PC-3 (cell line): Measurements from ENCODE around the gene GOLGA1. TPM values are rescaled to one million over a fixed set of nuclear protein-coding genes. Genes with fewer than 3 reads are reported as not detected.
"Not testable (repeated sequence)": the region's sequence is repeated elsewhere in the genome, so short reads cannot be mapped to it uniquely, and the experiment has no call there.

Experiments used
- ATAC-seq: fragments of 200-7000 bp; cut with Tn5 transposase; 2 replicates; pipeline ENCODE4 v1.9.1; 2020; ENCODE audit warnings: mild to moderate bottlenecking, moderate library complexity
- BruUV-seq: library from RNA; stranded (reverse); fragments of 400-500 nt; replicated peaks from 2 replicates; lab custom pipeline; 2021; lab: Mats Ljungman, UMichigan
- CTCF ChIA-PET: fragments of 300-600 bp; sonication (Branson Sonifier 250); formaldehyde crosslinking; loops from one replicate; lab custom pipeline; 2022; ENCODE audit warnings: antibody characterized with exemption; lab: Charles Lee
- POLR2A ChIA-PET: fragments of 300-600 bp; sonication (Branson Sonifier 250); formaldehyde crosslinking; loops from one replicate; lab custom pipeline; 2022; ENCODE audit warnings: antibody characterized with exemption; ENCODE audit not compliant: unreplicated experiment; lab: Charles Lee
- DNase-seq: peaks from one replicate; pipeline ENCODE4 v3.0.0-alpha.2; 2015
- H2AFZ ChIP-seq: fragments of 300-600 bp; sonication (generic); 2 replicates; pipeline ENCODE4 v1.6.0; 2016; ENCODE audit warnings: antibody characterized with exemption, low read length
- H3F3A ChIP-seq: fragments of 300-600 bp; sonication (generic); one replicate; pipeline ENCODE4 v1.6.0; 2017; ENCODE audit warnings: antibody characterized with exemption, low read length, control low read depth, mild to moderate bottlenecking; ENCODE audit not compliant: unreplicated experiment
- H3K27ac ChIP-seq: fragments of 300-600 bp; sonication (generic); 2 replicates; pipeline ENCODE4 v1.5.1; 2016; ENCODE audit warnings: mild to moderate bottlenecking, low read length
- H3K27me3 ChIP-seq: fragments of 300-600 bp; sonication (generic); 2 replicates; pipeline ENCODE4 v1.6.1; 2016; ENCODE audit warnings: low read length, mixed read lengths
- H3K36me3 ChIP-seq: fragments of 300-600 bp; sonication (generic); 2 replicates; pipeline ENCODE4 v1.6.1; 2016; ENCODE audit warnings: low read depth, mixed run types, low read length, mixed read lengths
- H3K4me1 ChIP-seq: fragments of 300-600 bp; sonication (generic); 2 replicates; pipeline ENCODE4 v1.5.1; 2016; ENCODE audit warnings: low read length; ENCODE audit not compliant: insufficient read depth
- H3K4me2 ChIP-seq: fragments of 300-600 bp; sonication (generic); 2 replicates; pipeline ENCODE4 v1.6.0; 2016; ENCODE audit warnings: low read length
- H3K4me3 ChIP-seq: fragments of 300-600 bp; sonication (generic); 2 replicates; pipeline ENCODE4 v1.5.1; 2016; ENCODE audit warnings: mild to moderate bottlenecking, low read length, mixed read lengths
- H3K79me2 ChIP-seq: fragments of 300-600 bp; sonication (generic); 2 replicates; pipeline ENCODE4 v1.6.1; 2017; ENCODE audit warnings: low read length, mixed read lengths
- H3K9ac ChIP-seq: fragments of 300-600 bp; sonication (generic); 2 replicates; pipeline ENCODE4 v1.6.0; 2016; ENCODE audit warnings: mild to moderate bottlenecking, low read length
- H3K9me2 ChIP-seq: fragments of 300-600 bp; sonication (generic); replicated peaks from 2 replicates; pipeline ENCODE4 v1.6.1; 2016; ENCODE audit warnings: mixed run types, low read length, mixed read lengths
- H3K9me3 ChIP-seq: fragments of 300-600 bp; sonication (generic); 2 replicates; pipeline ENCODE4 v1.6.1; 2016; ENCODE audit warnings: low read length, mixed read lengths
- H4K20me1 ChIP-seq: fragments of 300-600 bp; sonication (generic); 2 replicates; pipeline ENCODE4 v1.6.1; 2016; ENCODE audit warnings: low read length, mixed read lengths
- CTCF ChIP-seq: fragments of 300-600 bp; sonication (generic); conservative IDR thresholded peaks from 2 replicates; pipeline ENCODE4 v1.5.1; 2017; ENCODE audit warnings: antibody characterized with exemption, low read depth, mild to moderate bottlenecking, low read length
- EZH2 ChIP-seq: fragments of 300-600 bp; sonication (generic); IDR thresholded peaks from one replicate; pipeline ENCODE4 v1.6.1; 2017; ENCODE audit warnings: antibody characterized with exemption, mild to moderate bottlenecking, low read length; ENCODE audit not compliant: unreplicated experiment
- EZH2phosphoT487 ChIP-seq: fragments of 300-600 bp; sonication (generic); IDR thresholded peaks from 2 replicates; pipeline ENCODE4 v1.6.1; 2018; ENCODE audit warnings: mild to moderate bottlenecking, antibody characterized with exemption, low read length, borderline replicate concordance
- intact Hi-C: fragments of 100-400 bp; cut with micrococcal nuclease; formaldehyde crosslinking; loops from 2 replicates; pipeline ENCODE4 v1.9.0; 2023
- total RNA-seq: library from RNA; depleted of rRNA; stranded (reverse); fragments of >200 nt; gene quantifications from 2 replicates; pipeline ENCODE4 v1.2.3, GENCODE V29; 2014

GOLGA1 gene
- total RNA-seq, 1 experiment from 2014 or later, result 8.6 TPM

- DNase-seq, result no peak
- intact Hi-C loops, result no loop called here
- Histone ChIP-seq H3K27me3 (no peaks in the 10 kb centered on the region), H3K9me3 (no peaks in the 10 kb centered on the region), H2AFZ (no peak overlapping the region), H3K27ac (no peak overlapping the region), H3K4me1 (no peaks in the 10 kb centered on the region), H3K9me2 (no peaks in the 10 kb centered on the region), H4K20me1 (no peaks in the 10 kb centered on the region), H3K4me3 (no peak overlapping the region), H3K36me3 (peaks cover 9% of the 10 kb centered on the region; the same call in 1 of the 2 replicates), H3K79me2 (no peaks in the 10 kb centered on the region), H3K4me2 (no peak overlapping the region), H3F3A (no peaks in the 10 kb centered on the region), H3K9ac (no peak overlapping the region)
- no TSS peak for BruUV-seq
- POLR2A ChIA-PET, result no interaction called here
- no peak for TF ChIP-seq CTCF
- TF ChIP-seq EZH2, result no peak
- TF ChIP-seq EZH2phosphoT487, result no peak
- CTCF ChIA-PET, result no interaction called here
- ATAC-seq, result no peak
Measured at GRCh38 chr9:124929464-124929863, 11.4 kb downstream of the GOLGA1 start.

GRCh38 chr9:124928116-124928515 is 12.8 kb downstream of the GOLGA1 start:
- no TSS peak for BruUV-seq
- ChIA-PET POLR2A (no interaction called here), CTCF (no interaction called here)
- intact Hi-C loops, result no loop called here
- Histone ChIP-seq H3K79me2 (no peaks in the 10 kb centered on the region), H3K4me2 (no peak overlapping the region), H3K9me2 (no peaks in the 10 kb centered on the region), H3K36me3 (peaks cover 9% of the 10 kb centered on the region; the same call in 1 of the 2 replicates), H3K4me1 (no peaks in the 10 kb centered on the region), H3K9ac (no peak overlapping the region), H3K4me3 (no peak overlapping the region), H3K27me3 (no peaks in the 10 kb centered on the region), H3K27ac (no peak overlapping the region), H4K20me1 (no peaks in the 10 kb centered on the region), H3K9me3 (no peaks in the 10 kb centered on the region), H2AFZ (no peak overlapping the region), H3F3A (no peaks in the 10 kb centered on the region)
- DNase-seq (no peak), ATAC-seq (no peak)
- TF ChIP-seq CTCF (no peak), EZH2 (no peak), EZH2phosphoT487 (no peak)

- DNase-seq, H3K4me3 ChIP-seq, H3K4me2 ChIP-seq, BruUV-seq, H3F3A ChIP-seq, ATAC-seq, POLR2A ChIA-PET, H4K20me1 ChIP-seq, H3K4me1 ChIP-seq, H3K9me3 ChIP-seq, H3K27me3 ChIP-seq, H3K79me2 ChIP-seq, CTCF ChIA-PET, H3K9ac ChIP-seq, H3K9me2 ChIP-seq, H3K36me3 ChIP-seq, intact Hi-C loops, H3K27ac ChIP-seq, H2AFZ ChIP-seq: not testable (repeated sequence)
Measured at GRCh38 chr9:124920394-124920793, 20.5 kb downstream of the GOLGA1 start.
